ENCODE results near the gene BPI. TPM values are rescaled to one million over a fixed set of nuclear protein-coding genes. Genes with fewer than 3 reads are reported as not detected.

BPI gene
- total RNA-seq, 1 experiment from 2014 or later: not detected

DNA sequence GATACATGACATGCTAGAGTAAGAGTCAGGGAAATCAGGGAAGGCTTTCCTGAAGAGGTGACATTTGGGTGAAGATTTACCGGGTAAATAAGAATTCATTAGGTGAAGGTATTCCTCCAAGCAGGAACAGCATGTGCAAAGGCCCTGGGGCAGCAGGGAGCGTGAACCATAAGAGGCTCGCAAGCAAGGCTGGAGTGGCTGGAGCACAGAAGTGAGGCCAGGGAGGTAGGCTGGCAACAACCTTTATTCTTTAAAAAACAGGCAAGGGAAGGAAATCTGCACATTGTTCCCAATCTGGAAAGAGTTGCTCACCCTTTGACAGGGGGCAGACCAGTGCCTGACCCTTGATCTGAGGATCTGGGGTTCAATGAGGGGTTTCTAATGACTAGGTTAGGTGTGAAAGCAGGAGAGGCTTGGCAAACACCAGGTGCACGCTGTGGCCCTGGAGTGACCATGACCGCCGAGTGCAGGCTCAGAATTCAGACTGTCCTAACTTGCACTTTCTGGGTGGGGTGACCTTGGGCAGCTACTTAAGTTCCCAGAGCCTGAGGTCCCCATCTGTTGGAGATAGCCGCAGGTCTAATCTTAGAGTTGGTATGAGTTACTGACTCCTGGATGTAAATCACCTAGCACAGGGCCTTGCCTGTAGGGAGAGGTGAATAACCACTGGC lies 45.3 kb upstream of the BPI start:
- Mint-ChIP-seq H3K9me3 (no peaks in the 10 kb centered on the region; a peak in 1 of 5 replicates), H3K36me3 (ENCODE audit: insufficient read depth in 1 of 3, low read depth in 3 of 3) (no peaks in the 10 kb centered on the region), H3K27me3 (ENCODE audit: low read depth) (peaks cover 40% of the 10 kb centered on the region), H3K27ac (no peak overlapping the region), H3K4me3 (no peak overlapping the region), H3K4me1 (peaks cover 4 to 14% of the 10 kb centered on the region in 2 experiments; a peak in 3 of 4 replicates)
- Histone ChIP-seq H2BK12ac (ENCODE audit: insufficient read length, low read depth, low read length) (no peak overlapping the region), H2BK120ac (ENCODE audit: low read depth, low read length, poor library complexity, severe bottlenecking) (no peak overlapping the region), H4K8ac (replicated peaks; ENCODE audit: insufficient read length, low read depth, low read length) (no peak overlapping the region), H3T11ph (ENCODE audit: low read length) (no peak overlapping the region), H4K91ac (ENCODE audit: insufficient read length, low read depth, low read length) (no peak overlapping the region), H3K9ac (ENCODE audit: extremely low read depth, insufficient read length, low read length) (no peak overlapping the region), H3K14ac (ENCODE audit: insufficient read depth, low read length) (no peak overlapping the region), H3K18ac (ENCODE audit: insufficient read length, low read depth, low read length) (no peak overlapping the region), H2BK20ac (ENCODE audit: low read depth, low read length, poor library complexity, severe bottlenecking) (no peak overlapping the region), H3K79me2 (ENCODE audit: insufficient read depth, low read length) (no peaks in the 10 kb centered on the region), H3K79me1 (ENCODE audit: insufficient read depth, low read depth, low read length, poor library complexity, severe bottlenecking) (no peaks in the 10 kb centered on the region), H3K4ac (ENCODE audit: low read depth, low read length) (no peak overlapping the region), H3K23ac (ENCODE audit: insufficient read length, low read depth, low read length) (no peak overlapping the region), H3K4me2 (ENCODE audit: insufficient read depth, insufficient read length, low read length) (no peak overlapping the region), H2AFZ (ENCODE audit: low read length) (no peak overlapping the region), H3K4me1 (ENCODE audit: insufficient read depth, low read length) (no peaks in the 10 kb centered on the region), H3K56ac (ENCODE audit: insufficient read length, low read depth, low read length) (no peak overlapping the region), H2AK5ac (ENCODE audit: insufficient read length, low read length) (no peak overlapping the region), H4K5ac (ENCODE audit: insufficient read length, low read depth, low read length) (no peak overlapping the region), H3K23me2 (ENCODE audit: insufficient read length, low read depth, low read length, poor library complexity, severe bottlenecking) (peaks cover 4% of the 10 kb centered on the region), H3K9me3 (ENCODE audit: control insufficient read depth, low read depth, low read length) (no peaks in the 10 kb centered on the region), H2BK15ac (ENCODE audit: low read depth, low read length) (no peak overlapping the region), H4K20me1 (ENCODE audit: control insufficient read depth, insufficient read depth, insufficient read length) (no peaks in the 10 kb centered on the region), H3K27ac (ENCODE audit: insufficient read length, low read depth, low read length) (no peak overlapping the region), H2BK5ac (ENCODE audit: insufficient read length, low read length) (no peak overlapping the region), H3K27me3 (ENCODE audit: insufficient read depth, low read length) (no peaks in the 10 kb centered on the region; the same call in 1 of the 2 replicates)
- TF ChIP-seq, protein P1, sequence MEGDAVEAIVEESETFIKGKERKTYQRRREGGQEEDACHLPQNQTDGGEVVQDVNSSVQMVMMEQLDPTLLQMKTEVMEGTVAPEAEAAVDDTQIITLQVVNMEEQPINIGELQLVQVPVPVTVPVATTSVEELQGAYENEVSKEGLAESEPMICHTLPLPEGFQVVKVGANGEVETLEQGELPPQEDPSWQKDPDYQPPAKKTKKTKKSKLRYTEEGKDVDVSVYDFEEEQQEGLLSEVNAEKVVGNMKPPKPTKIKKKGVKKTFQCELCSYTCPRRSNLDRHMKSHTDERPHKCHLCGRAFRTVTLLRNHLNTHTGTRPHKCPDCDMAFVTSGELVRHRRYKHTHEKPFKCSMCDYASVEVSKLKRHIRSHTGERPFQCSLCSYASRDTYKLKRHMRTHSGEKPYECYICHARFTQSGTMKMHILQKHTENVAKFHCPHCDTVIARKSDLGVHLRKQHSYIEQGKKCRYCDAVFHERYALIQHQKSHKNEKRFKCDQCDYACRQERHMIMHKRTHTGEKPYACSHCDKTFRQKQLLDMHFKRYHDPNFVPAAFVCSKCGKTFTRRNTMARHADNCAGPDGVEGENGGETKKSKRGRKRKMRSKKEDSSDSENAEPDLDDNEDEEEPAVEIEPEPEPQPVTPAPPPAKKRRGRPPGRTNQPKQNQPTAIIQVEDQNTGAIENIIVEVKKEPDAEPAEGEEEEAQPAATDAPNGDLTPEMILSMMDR (conservative IDR thresholded peaks at IDR 0.05): no peak
- DNase-seq: no peak
- no CpG with 5 or more reads among the region's 7 CpGs for WGBS (ENCODE audit: extremely low coverage, insufficient read length, low lambda C conversion rate)
